ENCODE results near the gene SMAD3. TPM values are rescaled to one million over a fixed set of nuclear protein-coding genes. Genes with fewer than 3 reads are reported as not detected.

SMAD3 gene
- total RNA-seq (2021): 99.5 and 109 TPM in 2 replicates
- Bru-seq, nascent RNA: percentile 94 among the genes with signal in this experiment
- percentile 96 among the genes with signal in this experiment for BruChase-seq, experiment 1, labeled RNA remaining after a 2-hour chase
- percentile 90 among the genes with signal in this experiment for BruChase-seq, experiment 2, labeled RNA remaining after a 6-hour chase
- long read RNA-seq, full-length matches to known transcripts: 28 of 59 reads
- long read RNA-seq, partial matches to known transcripts: 26 of 59 reads
- long read RNA-seq, other reads (novel, unspliced or antisense): 5 of 59 reads

DNA sequence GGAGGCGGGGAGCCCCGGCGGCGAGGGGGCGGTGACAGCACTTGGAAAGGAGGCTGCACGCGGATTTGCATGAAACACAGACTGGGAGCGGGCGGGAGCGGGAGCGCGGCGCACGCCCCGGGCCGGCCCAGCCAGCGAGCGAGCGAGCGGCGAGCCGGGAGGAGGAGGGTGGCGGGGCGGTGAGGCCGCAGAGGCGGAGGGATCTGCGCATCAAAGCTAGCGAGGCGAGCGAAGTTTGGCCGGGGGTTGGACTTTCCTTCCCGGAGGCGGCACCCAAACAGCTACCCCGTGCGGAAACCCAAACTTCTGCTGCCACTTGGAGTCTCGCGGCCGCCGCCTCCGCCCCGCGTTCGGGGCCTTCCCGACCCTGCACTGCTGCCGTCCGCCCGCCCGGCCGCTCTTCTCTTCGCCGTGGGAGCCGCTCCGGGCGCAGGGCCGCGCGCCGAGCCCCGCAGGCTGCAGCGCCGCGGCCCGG is at the start of gene SMAD3:
Gene SMAD3 (plus strand): TSS at position 72 of the 475 bp plus-strand sequence. CDS start 553 bp downstream, outside the sequence.
- TF ChIP-seq, protein P1, sequence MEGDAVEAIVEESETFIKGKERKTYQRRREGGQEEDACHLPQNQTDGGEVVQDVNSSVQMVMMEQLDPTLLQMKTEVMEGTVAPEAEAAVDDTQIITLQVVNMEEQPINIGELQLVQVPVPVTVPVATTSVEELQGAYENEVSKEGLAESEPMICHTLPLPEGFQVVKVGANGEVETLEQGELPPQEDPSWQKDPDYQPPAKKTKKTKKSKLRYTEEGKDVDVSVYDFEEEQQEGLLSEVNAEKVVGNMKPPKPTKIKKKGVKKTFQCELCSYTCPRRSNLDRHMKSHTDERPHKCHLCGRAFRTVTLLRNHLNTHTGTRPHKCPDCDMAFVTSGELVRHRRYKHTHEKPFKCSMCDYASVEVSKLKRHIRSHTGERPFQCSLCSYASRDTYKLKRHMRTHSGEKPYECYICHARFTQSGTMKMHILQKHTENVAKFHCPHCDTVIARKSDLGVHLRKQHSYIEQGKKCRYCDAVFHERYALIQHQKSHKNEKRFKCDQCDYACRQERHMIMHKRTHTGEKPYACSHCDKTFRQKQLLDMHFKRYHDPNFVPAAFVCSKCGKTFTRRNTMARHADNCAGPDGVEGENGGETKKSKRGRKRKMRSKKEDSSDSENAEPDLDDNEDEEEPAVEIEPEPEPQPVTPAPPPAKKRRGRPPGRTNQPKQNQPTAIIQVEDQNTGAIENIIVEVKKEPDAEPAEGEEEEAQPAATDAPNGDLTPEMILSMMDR (conservative IDR thresholded peaks at IDR 0.05): no peak
- no peak for TF ChIP-seq EZH2 (IDR thresholded peaks at IDR 0.05; ENCODE audit: low read depth)
- intact Hi-C loops (cut with micrococcal nuclease; ENCODE audit: unreplicated experiment): loop anchor here (1.0 to 5.0 kb wide), 9 partner anchors 16 to 237 kb away; no protein-coding TSS in a partner anchor
- BruUV-seq (replicated peaks): no TSS peak

GRCh38 chr15:67017311-67017710 is 48.1 kb upstream of the SMAD3 start:
- Histone ChIP-seq H3K9me2 (ENCODE audit: insufficient read depth) (no peaks in the 10 kb centered on the region), H3K27me3 (ENCODE audit: insufficient read depth, low read depth) (no peaks in the 10 kb centered on the region), H3F3A (ENCODE audit: insufficient read depth, low read depth) (peaks cover 7% of the 10 kb centered on the region; the same call in 1 of the 2 replicates), H3K9me3 (ENCODE audit: insufficient read depth, low read depth) (no peaks in the 10 kb centered on the region), H3K4me1 (replicated peaks; ENCODE audit: insufficient read depth) (peaks cover 9% of the 10 kb centered on the region; the same call in 1 of the 2 replicates), H3K27ac (no peak overlapping the region), H3K79me2 (ENCODE audit: low read depth) (no peaks in the 10 kb centered on the region), H3K4me2 (no peak overlapping the region), H4K20me1 (ENCODE audit: insufficient read depth) (no peaks in the 10 kb centered on the region), H3K36me3 (ENCODE audit: low read depth) (no peaks in the 10 kb centered on the region), H3K4me3 (no peak overlapping the region), H2AFZ (no peak overlapping the region)
- DNase-seq: no peak
- CTCF ChIA-PET: no interaction called here
- BruUV-seq (replicated peaks): no TSS peak
- POLR2A ChIA-PET (ENCODE audit: unreplicated experiment): no interaction called here
- intact Hi-C loops (cut with micrococcal nuclease; ENCODE audit: unreplicated experiment): no loop called here
- TF ChIP-seq, protein P1 (conservative IDR thresholded peaks at IDR 0.05): no peak
- no peak for TF ChIP-seq EZH2 (IDR thresholded peaks at IDR 0.05; ENCODE audit: low read depth)

More for the DNA sequence above, at the start of gene SMAD3:
- Histone ChIP-seq H3K9me3 (ENCODE audit: insufficient read depth, low read depth) (no peaks in the 10 kb centered on the region), H2AFZ (no peak within 1 kb of the TSS), H3K4me3 (peak within 1 kb of the TSS; percentile 88), H4K20me1 (ENCODE audit: insufficient read depth) (peaks cover 35% of the 10 kb centered on the region), H3K36me3 (ENCODE audit: low read depth) (peaks cover 15% of the 10 kb centered on the region), H3K27me3 (ENCODE audit: insufficient read depth, low read depth) (no peaks in the 10 kb centered on the region), H3K9me2 (ENCODE audit: insufficient read depth) (no peaks in the 10 kb centered on the region), H3K4me1 (replicated peaks; ENCODE audit: insufficient read depth) (peaks cover 21% of the 10 kb centered on the region), H3K4me2 (peak within 1 kb of the TSS; percentile 91), H3K79me2 (ENCODE audit: low read depth) (peaks cover 52% of the 10 kb centered on the region), H3K27ac (peak within 1 kb of the TSS; percentile 87), H3F3A (ENCODE audit: insufficient read depth, low read depth) (peaks cover 4% of the 10 kb centered on the region; the same call in 1 of the 2 replicates)
- POLR2A ChIA-PET (ENCODE audit: unreplicated experiment): interaction anchor here (0.5 to 1.0 kb wide), 9 partner anchors 10 to 1207 kb away, joined by 3 to 8 read pairs (median 4); no protein-coding TSS in a partner anchor
- DNase-seq: peak; percentile 73 to 92
- CTCF ChIA-PET: interaction anchor here (0.5 to 0.7 kb wide), 3 partner anchors 8 to 235 kb away, joined by 4 to 9 read pairs (median 6); no protein-coding TSS in a partner anchor

- H3K9me3 ChIP-seq (ENCODE audit: insufficient read depth, low read depth): no peaks in the 10 kb centered on the region
- ChIA-PET POLR2A (ENCODE audit: unreplicated experiment) (no interaction called here), CTCF (no interaction called here)
- H3K79me2 ChIP-seq (ENCODE audit: low read depth): no peaks in the 10 kb centered on the region
- H3K4me1 ChIP-seq (replicated peaks; ENCODE audit: insufficient read depth): peaks cover 12% of the 10 kb centered on the region
- H4K20me1 ChIP-seq (ENCODE audit: insufficient read depth): no peaks in the 10 kb centered on the region
- peaks cover 7% of the 10 kb centered on the region; the same call in 1 of the 2 replicates for H3F3A ChIP-seq (ENCODE audit: insufficient read depth, low read depth)
- H3K27ac ChIP-seq: no peak overlapping the region
- no peak overlapping the region for H2AFZ ChIP-seq
- no peaks in the 10 kb centered on the region for H3K9me2 ChIP-seq (ENCODE audit: insufficient read depth)
- no peak for DNase-seq
- H3K4me3 ChIP-seq: no peak overlapping the region
- no peaks in the 10 kb centered on the region for H3K36me3 ChIP-seq (ENCODE audit: low read depth)
- H3K27me3 ChIP-seq (ENCODE audit: insufficient read depth, low read depth): no peaks in the 10 kb centered on the region
- BruUV-seq (replicated peaks): no TSS peak
- TF ChIP-seq EZH2 (IDR thresholded peaks at IDR 0.05; ENCODE audit: low read depth): no peak
- TF ChIP-seq, protein P1 (conservative IDR thresholded peaks at IDR 0.05): no peak
- no peak overlapping the region for H3K4me2 ChIP-seq
- intact Hi-C loops (cut with micrococcal nuclease; ENCODE audit: unreplicated experiment): no loop called here
These were observed 47.4 kb upstream of the SMAD3 start for GRCh38 chr15:67018026-67018425.

All from PC-9 (cell line).